Hematopoietic multipotent progenitor cell treated with erythropoietin and hydrocortisone succinate and interleukin-3 and kit ligand, for 17 days (in vitro differentiated cells): ENCODE measurements around the gene OR52K1.
"Not testable (repeated sequence)": the region's sequence is repeated elsewhere in the genome, so short reads cannot be mapped to it uniquely, and the experiment has no call there.

Source experiments
- DNase-seq: peaks from one replicate; pipeline ENCODE4 v3.0.0-alpha.2; 2015; ENCODE audit warnings: low spot score

The OR52K1 gene

GRCh38 chr11:4482445-4482844, at the start of gene OR52K1:
Gene OR52K1 (plus strand): TSS chr11:4482646. CDS start chr11:4488901, 6,255 bp downstream.
- no peak for DNase-seq

GRCh38 chr11:4433856-4434255, 48.6 kb upstream of the OR52K1 start:
- DNase-seq = no peak

DNA sequence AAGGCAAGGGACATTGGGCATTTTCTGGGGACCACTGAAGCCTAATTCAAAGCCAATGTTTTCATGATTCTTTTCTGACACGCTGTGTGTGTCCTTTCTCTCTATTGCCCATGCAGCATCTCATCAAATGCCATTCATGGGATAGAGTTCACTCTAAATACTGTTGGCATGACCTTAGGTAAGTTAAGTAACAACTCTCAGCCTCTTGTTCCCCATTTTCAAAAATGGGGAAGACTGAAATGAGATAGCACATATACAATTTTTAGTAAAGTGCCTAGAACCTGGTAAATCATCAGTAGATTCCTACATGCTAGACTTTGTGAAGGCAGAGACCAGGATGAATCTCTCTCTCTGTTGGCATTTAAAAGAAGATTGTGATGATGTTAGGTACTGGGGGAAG, 46.0 kb upstream of the OR52K1 start:
- DNase-seq = no peak

GRCh38 chr11:4441515-4441914, 40.9 kb upstream of the OR52K1 start:
- DNase-seq = no peak

GRCh38 chr11:4443232-4443891, 39.1 kb upstream of the OR52K1 start:
- no peak for DNase-seq

DNA sequence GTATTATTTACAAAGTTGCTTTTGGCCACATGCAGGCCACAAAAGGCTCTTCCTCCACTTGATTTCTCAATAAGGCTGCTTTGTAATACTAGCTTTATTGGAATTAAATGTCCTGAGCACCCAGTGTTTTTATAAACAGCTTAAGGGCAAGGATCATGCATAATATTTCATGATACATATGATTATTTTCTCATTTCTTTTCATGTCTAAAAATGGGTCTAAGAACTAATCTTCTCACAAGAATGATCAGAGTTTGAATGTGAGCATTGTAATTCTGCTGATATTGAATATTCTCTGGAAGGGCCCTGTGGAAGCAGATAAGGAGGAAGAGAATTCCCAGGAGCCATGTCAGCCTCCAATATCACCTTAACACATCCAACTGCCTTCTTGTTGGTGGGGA, 33.5 kb upstream of the OR52K1 start, which contains the start of gene OR52K2:
OR52K2 (plus strand) TSS at position 301 of the 400 bp plus-strand sequence; CDS start at position 346, 45 bp downstream.
- no peak for DNase-seq

DNA sequence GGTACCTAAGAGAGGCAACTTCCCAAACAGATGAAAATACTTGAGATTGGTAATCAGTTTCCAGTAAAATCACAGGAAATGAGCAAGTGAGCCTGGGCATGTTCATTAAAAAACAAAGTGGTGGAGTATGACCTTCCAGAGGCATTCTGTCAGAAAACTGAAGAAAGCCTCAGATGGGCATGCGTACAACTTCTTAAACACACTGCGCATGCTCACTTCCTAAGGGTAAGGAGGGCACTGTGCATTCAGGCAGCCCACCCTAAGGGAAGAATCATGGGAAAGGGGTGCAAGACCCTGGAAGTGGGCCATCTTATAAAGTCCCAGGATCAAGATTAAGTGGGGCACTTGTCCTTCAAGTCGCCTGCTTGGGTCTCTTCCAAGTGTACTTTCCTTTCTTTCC, 29.3 kb upstream of the OR52K1 start:
- no peak for DNase-seq

- no peak for DNase-seq
These were observed 28.4 kb upstream of the OR52K1 start for GRCh38 chr11:4454021-4454420.

DNA sequence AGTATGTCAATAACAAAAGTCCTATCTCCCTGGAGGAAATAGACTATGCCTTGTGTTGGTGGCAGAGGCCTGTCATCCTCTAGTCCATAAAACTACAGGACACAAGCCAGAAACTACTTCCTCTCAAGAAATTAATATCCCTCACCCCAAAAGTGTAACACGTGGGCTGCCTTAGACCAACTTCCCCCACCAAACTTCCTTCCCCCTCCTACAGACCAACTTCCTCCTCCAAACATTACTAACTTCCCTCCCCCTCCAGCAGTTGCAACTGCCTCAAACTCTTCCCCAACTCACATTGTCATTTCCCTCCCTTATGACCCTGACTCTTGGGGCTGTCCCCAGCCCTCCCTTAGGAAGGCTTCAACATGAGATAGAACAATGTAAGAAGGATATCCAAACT, 27.0 kb upstream of the OR52K1 start:
- no peak for DNase-seq

DNA sequence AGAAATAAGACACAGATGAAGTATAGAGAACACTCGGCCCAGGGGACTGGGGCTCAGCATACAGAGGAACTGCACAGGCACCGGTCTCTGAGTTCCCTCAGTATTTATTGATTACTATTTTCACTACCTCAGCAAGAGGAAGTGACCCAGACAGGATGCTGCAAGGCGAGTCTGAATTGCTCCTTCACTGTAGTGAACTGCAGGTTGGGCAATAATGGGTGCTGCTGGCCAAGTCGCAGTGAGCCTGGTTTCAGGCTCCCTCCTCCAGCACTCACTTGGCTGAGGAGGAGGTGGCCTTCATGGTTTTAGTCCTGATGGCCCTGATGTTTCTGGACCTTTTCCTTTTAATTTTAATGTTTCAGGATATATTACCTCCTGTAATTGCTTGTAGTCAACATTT, 22.9 kb upstream of the OR52K1 start:
- DNase-seq = no peak

DNA sequence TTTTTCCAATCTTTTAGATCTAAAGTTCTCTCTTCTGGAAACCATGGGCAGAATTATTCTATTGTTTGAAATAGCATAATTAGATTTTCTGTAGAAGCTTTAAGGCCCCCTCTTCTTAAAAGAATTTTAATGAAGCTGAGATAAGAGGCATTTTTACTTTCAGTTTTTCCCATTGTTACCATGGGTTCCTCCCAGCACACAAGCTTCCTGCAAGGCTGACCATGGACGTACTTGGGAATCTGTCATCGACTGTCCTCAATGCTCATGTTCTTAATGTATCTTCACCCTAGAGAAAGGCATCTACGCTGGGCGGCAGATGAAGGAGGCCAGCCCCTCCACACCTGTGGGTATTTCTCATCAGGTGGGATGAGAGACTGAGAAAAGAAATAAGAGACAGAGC, 22.3 kb upstream of the OR52K1 start:
- DNase-seq = no peak

GRCh38 chr11:4464216-4465159, 18.0 kb upstream of the OR52K1 start:
- DNase-seq = no peak

GRCh38 chr11:4465407-4465806, 17.0 kb upstream of the OR52K1 start:
- no peak for DNase-seq

DNA sequence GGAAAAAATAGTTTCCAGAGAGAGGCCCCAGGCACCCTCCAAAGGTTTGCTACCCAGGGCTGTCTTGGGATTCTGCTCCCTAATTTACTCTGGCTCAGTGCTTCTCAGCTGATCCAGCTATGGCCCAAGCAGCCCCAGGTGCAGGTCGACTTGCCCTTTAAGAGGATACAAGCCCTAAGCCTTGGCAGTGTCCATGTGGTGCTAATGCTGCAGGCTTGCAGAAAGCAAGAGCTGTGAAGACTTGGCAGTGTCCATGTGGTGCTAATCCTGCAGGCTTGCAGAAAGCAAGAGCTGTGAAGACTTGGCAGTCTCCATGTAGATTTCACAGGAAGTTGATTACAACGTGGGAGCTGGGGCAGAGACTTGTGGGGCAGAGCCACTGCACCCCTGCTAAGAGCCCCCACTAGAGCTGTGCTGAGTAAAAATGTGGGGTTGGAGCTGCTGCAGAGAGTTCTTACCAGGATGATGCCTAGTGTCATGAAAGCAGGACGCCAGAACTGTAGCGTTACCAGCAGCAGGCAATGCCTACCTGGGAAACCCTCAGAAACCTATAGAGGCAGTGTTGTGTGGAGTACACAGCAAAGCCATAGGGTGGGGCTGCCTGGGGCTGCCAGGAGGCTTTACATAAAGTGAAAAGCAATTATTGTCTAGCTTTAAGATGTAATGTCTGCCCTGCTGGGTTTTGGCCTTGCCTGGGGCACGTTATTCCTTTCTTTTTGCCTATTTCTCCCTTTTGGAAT, 16.1 kb upstream of the OR52K1 start:
- DNase-seq = no peak

DNA sequence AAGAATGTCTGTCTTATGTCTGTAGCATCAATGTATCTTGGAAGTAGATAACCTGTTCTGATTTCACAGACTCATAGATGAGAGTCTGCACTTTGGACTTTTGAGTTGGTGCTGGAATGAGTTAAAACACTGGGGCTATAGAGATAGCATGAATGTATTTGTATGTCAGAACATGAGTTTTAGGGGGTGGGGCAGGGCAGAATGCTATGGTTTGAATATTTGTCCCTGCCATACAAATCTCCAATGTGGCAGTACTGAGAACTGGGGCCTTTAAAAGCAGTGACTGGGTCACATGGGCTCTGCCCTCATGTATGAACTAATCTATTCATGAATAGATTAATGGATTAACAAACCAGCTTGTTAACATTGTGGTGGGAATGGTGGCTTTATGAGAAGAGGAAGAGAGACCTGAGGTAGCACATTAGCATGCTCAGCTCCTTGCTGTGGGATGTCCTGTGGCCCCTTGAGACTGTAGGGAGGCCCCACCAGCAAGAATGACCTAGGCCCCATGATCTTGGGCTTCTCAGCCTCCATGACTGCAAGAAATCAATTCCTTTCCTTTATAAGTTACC, 15.5 kb upstream of the OR52K1 start:
- no peak for DNase-seq

- no peak for DNase-seq
These were observed 14.4 kb upstream of the OR52K1 start for GRCh38 chr11:4467811-4468606.

DNA sequence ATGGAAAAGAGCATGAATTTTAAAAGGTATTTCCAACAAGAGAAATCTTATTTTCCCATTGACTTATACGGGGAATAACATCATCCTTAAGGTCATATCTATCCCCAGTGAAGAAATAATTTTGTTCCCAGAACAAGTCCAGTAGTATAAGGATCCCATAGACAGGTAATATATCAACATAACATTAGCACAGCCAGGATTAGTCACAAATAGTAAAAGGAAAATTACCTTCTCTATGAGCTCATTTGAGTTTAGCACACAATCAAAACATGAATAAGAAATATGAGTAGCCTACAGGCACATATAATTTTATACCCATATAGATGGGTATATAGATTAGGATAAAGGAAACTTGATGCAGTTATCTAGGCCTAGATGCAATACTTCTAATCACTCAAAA, 2.8 kb upstream of the OR52K1 start:
- DNase-seq = no peak

- no peak for DNase-seq
These were observed 1.7 kb upstream of the OR52K1 start for GRCh38 chr11:4480577-4481239.

DNA sequence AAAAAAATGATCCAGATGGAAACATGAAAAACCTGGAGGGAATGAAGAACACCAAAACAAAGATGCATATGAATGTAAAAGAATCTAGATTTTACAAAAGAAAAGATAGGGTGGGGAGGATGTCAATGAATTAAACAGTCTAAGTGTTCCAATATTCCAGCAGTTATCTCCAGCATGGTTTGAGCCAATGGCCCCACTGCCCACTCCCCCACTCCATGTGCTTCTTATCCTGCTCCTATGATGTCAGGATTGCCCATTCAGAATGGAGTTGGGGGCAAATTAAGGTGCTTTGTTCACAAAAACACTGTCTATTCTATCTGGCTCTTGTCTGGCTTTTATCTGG, 1.2 kb upstream of the OR52K1 start:
- no peak for DNase-seq

GRCh38 chr11:4484310-4484709, 1.9 kb downstream of the OR52K1 start:
- DNase-seq = no peak

GRCh38 chr11:4491405-4491804, 9.0 kb downstream of the OR52K1 start:
- not testable (repeated sequence) for DNase-seq
